H1 (cell line): ENCODE data around the gene NAIF1. TPM values are rescaled to one million over a fixed set of nuclear protein-coding genes. Genes with fewer than 3 reads are reported as not detected.

Source experiments
- E2F6 ChIP-seq: IDR thresholded peaks from 2 replicates; pipeline ENCODE4 v1.6.1; 2012; ENCODE audit warnings: inconsistent platforms
- EGR1 ChIP-seq: IDR thresholded peaks from 2 replicates; pipeline ENCODE4 v1.6.1; 2011; ENCODE audit warnings: low read depth, low read length, borderline replicate concordance
- SUZ12 ChIP-seq: fragments of 200-600 bp; sonication (generic); IDR thresholded peaks from 2 replicates; pipeline ENCODE4 v1.6.1; 2012; ENCODE audit warnings: mild to moderate bottlenecking, inconsistent platforms, low read length, moderate library complexity, mixed read lengths
- polyA plus RNA-seq, 7 experiments: library from polyadenylated mRNA; depleted of rRNA in 3 of 7; stranded (reverse) in 5 of 7; unstranded in 2 of 7; fragments of >200 nt in 5 of 7; fragments of 200-250 nt in 2 of 7; gene quantifications; 1 replicate in 5 of 7; 2 replicates in 1 of 7; 4 replicates in 1 of 7; pipeline versions ENCODE4 v1.2.1 to v1.2.3, GENCODE V29; 2011 to 2013; ENCODE audit warnings: missing spikeins in 2 of 7, mixed read lengths in 2 of 7
- total RNA-seq: library from RNA; stranded (reverse); fragmentation: NEBNext Ultra II Directional; extraction: Animal tissue kit (Norgen Biotek cat#: 25700); gene quantifications from 2 replicates; pipeline ENCODE4 v1.2.1, GENCODE V29; 2021

The NAIF1 gene
- total and polyA plus RNA-seq, 2 of the 8 experiments (the other 6 are each of a cell fraction or from before 2014, with no cell fraction given) = 8.7 to 9.0 TPM

GRCh38 chr9:128056086-128056485, 11.0 kb downstream of the NAIF1 start (continued):
- no peak for TF ChIP-seq SUZ12
- no peak for TF ChIP-seq E2F6
- no peak for TF ChIP-seq EGR1
- TF ChIP-seq, all 59 proteins: peak for 0
